Measurements from ENCODE around the gene ZNRF2. TPM values are rescaled to one million over a fixed set of nuclear protein-coding genes. Genes with fewer than 3 reads are reported as not detected.
"Not testable (repeated sequence)": the region's sequence is repeated elsewhere in the genome, so short reads cannot be mapped to it uniquely, and the experiment has no call there.

The ZNRF2 gene
- total RNA-seq, 1 donor from 2014 or later: 11.7 TPM

GRCh38 chr7:30255064-30255769, 29.2 kb upstream of the ZNRF2 start:
- no peak for DNase-seq (ENCODE audit: low spot score)
- intact Hi-C loops (cut with DNase I): no loop called here

GRCh38 chr7:30256349-30256858, 28.0 kb upstream of the ZNRF2 start:
- no peak for DNase-seq (ENCODE audit: low spot score)
- intact Hi-C loops (cut with DNase I): no loop called here

- intact Hi-C loops (cut with DNase I): no loop called here
- DNase-seq (ENCODE audit: low spot score): no peak
Measured at GRCh38 chr7:30260246-30260768, 24.1 kb upstream of the ZNRF2 start.

GRCh38 chr7:30263090-30263710, 21.2 kb upstream of the ZNRF2 start:
- intact Hi-C loops (cut with DNase I): no loop called here
- no peak for DNase-seq (ENCODE audit: low spot score)

GRCh38 chr7:30264052-30264451, 20.3 kb upstream of the ZNRF2 start:
- no peak for DNase-seq (ENCODE audit: low spot score)
- intact Hi-C loops (cut with DNase I): no loop called here

GRCh38 chr7:30265189-30265588, 19.2 kb upstream of the ZNRF2 start:
- DNase-seq (ENCODE audit: low spot score); intact Hi-C loops (cut with DNase I): not testable (repeated sequence)

- intact Hi-C loops (cut with DNase I): no loop called here
- DNase-seq (ENCODE audit: low spot score): no peak
Measured at GRCh38 chr7:30266686-30267085, 17.7 kb upstream of the ZNRF2 start.

- intact Hi-C loops (cut with DNase I): no loop called here
- DNase-seq (ENCODE audit: low spot score): no peak
Measured at GRCh38 chr7:30268586-30268985, 15.8 kb upstream of the ZNRF2 start.

- intact Hi-C loops (cut with DNase I): no loop called here
- no peak for DNase-seq (ENCODE audit: low spot score)
Measured at GRCh38 chr7:30269490-30269889, 14.9 kb upstream of the ZNRF2 start.

GRCh38 chr7:30270921-30271320, 13.5 kb upstream of the ZNRF2 start:
- no peak for DNase-seq (ENCODE audit: low spot score)
- intact Hi-C loops (cut with DNase I): no loop called here

- intact Hi-C loops (cut with DNase I): no loop called here
- DNase-seq (ENCODE audit: low spot score): no peak
Measured at GRCh38 chr7:30272126-30272525, 12.3 kb upstream of the ZNRF2 start.

GRCh38 chr7:30273552-30273951, 10.8 kb upstream of the ZNRF2 start:
- DNase-seq (ENCODE audit: low spot score): no peak
- intact Hi-C loops (cut with DNase I): no loop called here

GRCh38 chr7:30274641-30275040, 9.8 kb upstream of the ZNRF2 start:
- intact Hi-C loops (cut with DNase I): loop anchor here (5.0 kb wide), 2 partner anchors 112 to 288 kb away; no protein-coding TSS in a partner anchor
- no peak for DNase-seq (ENCODE audit: low spot score)

- no peak for DNase-seq (ENCODE audit: low spot score)
- intact Hi-C loops (cut with DNase I): loop anchor here (2.0 to 5.0 kb wide), 3 partner anchors 114 to 286 kb away; no protein-coding TSS in a partner anchor
Measured at GRCh38 chr7:30276203-30276900, 8.0 kb upstream of the ZNRF2 start.

- intact Hi-C loops (cut with DNase I): loop anchor here (5.0 kb wide), 2 partner anchors 116 to 284 kb away; no protein-coding TSS in a partner anchor
Measured at GRCh38 chr7:30278376-30278775, 6.0 kb upstream of the ZNRF2 start.

GRCh38 chr7:30278849-30279652, 5.3 kb upstream of the ZNRF2 start:
- intact Hi-C loops (cut with DNase I): loop anchor here (5.0 kb wide), 2 partner anchors 117 to 283 kb away; no protein-coding TSS in a partner anchor
- no peak for DNase-seq (ENCODE audit: low spot score)

More at GRCh38 chr7:30278376-30278775, 6.0 kb upstream of the ZNRF2 start:
- no peak for DNase-seq (ENCODE audit: low spot score)

- intact Hi-C loops (cut with DNase I): loop anchor here (5.0 kb wide), 2 partner anchors 117 to 283 kb away; no protein-coding TSS in a partner anchor
- DNase-seq (ENCODE audit: low spot score): no peak
Measured at GRCh38 chr7:30279653-30279904, 4.8 kb upstream of the ZNRF2 start.

- intact Hi-C loops (cut with DNase I): loop anchor here (5.0 kb wide), 1 partner anchor 197 kb away; the partner anchor contains the start of gene NOD1
- no peak for DNase-seq (ENCODE audit: low spot score)
Measured at GRCh38 chr7:30280631-30281030, 3.8 kb upstream of the ZNRF2 start.

- DNase-seq (ENCODE audit: low spot score): no peak
- intact Hi-C loops (cut with DNase I): loop anchor here (5.0 kb wide), 1 partner anchor 196 kb away; the partner anchor contains the start of gene NOD1
Measured at GRCh38 chr7:30281263-30281662, 3.1 kb upstream of the ZNRF2 start.

Measured in cardiac septum (tissue), 1 donor.